ENCODE data around the gene ABHD14A.

DNA sequence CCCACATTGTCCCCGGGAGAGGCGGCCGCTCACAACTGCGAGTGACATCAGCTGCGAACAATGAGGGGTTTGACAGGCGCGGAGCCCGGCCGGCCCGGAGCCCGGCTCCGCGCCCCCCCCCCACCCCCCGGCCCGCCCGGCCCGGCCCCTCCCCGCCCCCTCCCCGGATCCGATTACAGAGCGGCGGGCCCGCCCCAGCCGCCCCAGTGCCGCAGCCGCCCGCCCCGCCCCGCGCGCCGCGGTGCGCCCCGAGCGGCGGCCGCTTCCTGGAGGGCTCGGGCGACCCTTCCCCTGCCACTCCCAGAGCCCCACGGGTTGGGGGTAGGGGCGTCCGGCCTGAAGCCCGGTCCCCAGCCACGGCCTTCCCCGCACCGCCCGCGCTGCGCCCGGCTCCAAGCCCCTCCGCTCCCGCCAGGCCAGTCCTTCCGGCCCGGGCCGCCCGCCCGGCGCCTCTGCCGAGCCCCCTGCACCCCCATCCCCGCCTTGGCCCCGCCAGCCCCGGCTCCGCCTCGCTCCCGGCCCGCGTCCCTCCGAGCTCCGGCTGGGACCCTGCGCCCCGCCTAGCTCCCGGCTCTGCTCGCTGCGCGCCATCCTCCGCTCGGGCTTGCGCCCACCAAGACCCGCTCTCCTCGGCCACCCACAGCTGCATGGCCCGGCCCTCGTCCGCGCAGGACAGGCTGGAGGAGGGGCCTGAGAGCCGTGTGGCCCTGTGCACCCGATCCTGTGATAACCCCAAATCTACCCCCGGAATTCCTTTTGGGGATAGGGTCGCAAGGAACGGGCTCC is 7.3 kb upstream of the ABHD14A start, which contains the start of gene PCBP4:
- TF ChIP-seq, protein P1, sequence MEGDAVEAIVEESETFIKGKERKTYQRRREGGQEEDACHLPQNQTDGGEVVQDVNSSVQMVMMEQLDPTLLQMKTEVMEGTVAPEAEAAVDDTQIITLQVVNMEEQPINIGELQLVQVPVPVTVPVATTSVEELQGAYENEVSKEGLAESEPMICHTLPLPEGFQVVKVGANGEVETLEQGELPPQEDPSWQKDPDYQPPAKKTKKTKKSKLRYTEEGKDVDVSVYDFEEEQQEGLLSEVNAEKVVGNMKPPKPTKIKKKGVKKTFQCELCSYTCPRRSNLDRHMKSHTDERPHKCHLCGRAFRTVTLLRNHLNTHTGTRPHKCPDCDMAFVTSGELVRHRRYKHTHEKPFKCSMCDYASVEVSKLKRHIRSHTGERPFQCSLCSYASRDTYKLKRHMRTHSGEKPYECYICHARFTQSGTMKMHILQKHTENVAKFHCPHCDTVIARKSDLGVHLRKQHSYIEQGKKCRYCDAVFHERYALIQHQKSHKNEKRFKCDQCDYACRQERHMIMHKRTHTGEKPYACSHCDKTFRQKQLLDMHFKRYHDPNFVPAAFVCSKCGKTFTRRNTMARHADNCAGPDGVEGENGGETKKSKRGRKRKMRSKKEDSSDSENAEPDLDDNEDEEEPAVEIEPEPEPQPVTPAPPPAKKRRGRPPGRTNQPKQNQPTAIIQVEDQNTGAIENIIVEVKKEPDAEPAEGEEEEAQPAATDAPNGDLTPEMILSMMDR (conservative IDR thresholded peaks at IDR 0.05; ENCODE audit: low read depth, low read length) = no peak
- no peak for TF ChIP-seq POLR2A (IDR thresholded peaks at IDR 0.05; ENCODE audit: low read depth, low read length)
- TF ChIP-seq USF2 (IDR thresholded peaks at IDR 0.05; ENCODE audit: low read depth, low read length) = no peak
- TF ChIP-seq RFX5 (IDR thresholded peaks at IDR 0.05; ENCODE audit: low read depth, low read length) = no peak
- no peak for TF ChIP-seq RAD21 (IDR thresholded peaks at IDR 0.05; ENCODE audit: low read length)
- TF ChIP-seq BHLHE40 (IDR thresholded peaks at IDR 0.05; ENCODE audit: low read depth, low read length) = no peak
- TF ChIP-seq, protein P2, sequence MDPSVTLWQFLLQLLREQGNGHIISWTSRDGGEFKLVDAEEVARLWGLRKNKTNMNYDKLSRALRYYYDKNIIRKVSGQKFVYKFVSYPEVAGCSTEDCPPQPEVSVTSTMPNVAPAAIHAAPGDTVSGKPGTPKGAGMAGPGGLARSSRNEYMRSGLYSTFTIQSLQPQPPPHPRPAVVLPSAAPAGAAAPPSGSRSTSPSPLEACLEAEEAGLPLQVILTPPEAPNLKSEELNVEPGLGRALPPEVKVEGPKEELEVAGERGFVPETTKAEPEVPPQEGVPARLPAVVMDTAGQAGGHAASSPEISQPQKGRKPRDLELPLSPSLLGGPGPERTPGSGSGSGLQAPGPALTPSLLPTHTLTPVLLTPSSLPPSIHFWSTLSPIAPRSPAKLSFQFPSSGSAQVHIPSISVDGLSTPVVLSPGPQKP (IDR thresholded peaks at IDR 0.05; ENCODE audit: borderline replicate concordance, low read depth, low read length) = no peak
- no peak for TF ChIP-seq MXI1 (IDR thresholded peaks at IDR 0.05; ENCODE audit: borderline replicate concordance, low read depth, low read length)
- no peak for TF ChIP-seq FOS (IDR thresholded peaks at IDR 0.05; ENCODE audit: low read depth, low read length)
